Measurements from ENCODE around the gene DNAH17.

DNAH17 gene, protein sequence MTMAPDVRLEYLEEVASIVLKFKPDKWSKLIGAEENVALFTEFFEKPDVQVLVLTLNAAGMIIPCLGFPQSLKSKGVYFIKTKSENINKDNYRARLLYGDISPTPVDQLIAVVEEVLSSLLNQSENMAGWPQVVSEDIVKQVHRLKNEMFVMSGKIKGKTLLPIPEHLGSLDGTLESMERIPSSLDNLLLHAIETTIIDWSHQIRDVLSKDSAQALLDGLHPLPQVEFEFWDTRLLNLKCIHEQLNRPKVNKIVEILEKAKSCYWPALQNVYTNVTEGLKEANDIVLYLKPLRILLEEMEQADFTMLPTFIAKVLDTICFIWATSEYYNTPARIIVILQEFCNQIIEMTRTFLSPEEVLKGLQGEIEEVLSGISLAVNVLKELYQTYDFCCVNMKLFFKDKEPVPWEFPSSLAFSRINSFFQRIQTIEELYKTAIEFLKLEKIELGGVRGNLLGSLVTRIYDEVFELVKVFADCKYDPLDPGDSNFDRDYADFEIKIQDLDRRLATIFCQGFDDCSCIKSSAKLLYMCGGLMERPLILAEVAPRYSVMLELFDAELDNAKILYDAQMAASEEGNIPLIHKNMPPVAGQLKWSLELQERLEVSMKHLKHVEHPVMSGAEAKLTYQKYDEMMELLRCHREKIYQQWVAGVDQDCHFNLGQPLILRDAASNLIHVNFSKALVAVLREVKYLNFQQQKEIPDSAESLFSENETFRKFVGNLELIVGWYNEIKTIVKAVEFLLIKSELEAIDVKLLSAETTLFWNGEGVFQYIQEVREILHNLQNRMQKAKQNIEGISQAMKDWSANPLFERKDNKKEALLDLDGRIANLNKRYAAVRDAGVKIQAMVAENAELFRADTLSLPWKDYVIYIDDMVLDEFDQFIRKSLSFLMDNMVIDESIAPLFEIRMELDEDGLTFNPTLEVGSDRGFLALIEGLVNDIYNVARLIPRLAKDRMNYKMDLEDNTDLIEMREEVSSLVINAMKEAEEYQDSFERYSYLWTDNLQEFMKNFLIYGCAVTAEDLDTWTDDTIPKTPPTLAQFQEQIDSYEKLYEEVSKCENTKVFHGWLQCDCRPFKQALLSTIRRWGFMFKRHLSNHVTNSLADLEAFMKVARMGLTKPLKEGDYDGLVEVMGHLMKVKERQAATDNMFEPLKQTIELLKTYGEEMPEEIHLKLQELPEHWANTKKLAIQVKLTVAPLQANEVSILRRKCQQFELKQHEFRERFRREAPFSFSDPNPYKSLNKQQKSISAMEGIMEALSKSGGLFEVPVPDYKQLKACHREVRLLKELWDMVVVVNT (N-terminal part only)

DNA sequence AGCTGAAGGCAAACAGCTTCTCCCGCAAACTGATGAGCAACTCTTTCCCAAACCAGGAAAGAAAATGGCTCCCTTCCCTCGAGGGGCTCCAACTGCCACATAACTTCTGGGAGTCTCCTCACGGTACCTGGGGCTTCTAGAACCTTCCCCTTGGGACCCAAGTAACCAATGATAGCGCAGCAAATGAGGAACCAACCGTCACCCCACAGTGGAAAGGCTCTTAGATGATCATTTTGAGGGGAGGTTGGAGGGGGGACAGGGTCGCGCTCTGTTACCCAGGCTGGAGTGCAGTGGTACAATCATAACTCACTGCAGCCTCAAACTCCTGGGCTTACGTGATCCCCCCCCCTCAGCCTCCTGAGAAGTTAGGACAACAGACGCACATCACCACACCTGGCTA, at the start of gene DNAH17:
Gene DNAH17 (minus strand): TSS at position 101 of the 400 bp plus-strand sequence. CDS start 2,339 bp downstream, outside the sequence.
- in situ Hi-C loops (cut with MboI; ENCODE audit: low pct_unique_long_range_greater_than_20kb, low sequenced_read_pairs), result no loop called here

DNA sequence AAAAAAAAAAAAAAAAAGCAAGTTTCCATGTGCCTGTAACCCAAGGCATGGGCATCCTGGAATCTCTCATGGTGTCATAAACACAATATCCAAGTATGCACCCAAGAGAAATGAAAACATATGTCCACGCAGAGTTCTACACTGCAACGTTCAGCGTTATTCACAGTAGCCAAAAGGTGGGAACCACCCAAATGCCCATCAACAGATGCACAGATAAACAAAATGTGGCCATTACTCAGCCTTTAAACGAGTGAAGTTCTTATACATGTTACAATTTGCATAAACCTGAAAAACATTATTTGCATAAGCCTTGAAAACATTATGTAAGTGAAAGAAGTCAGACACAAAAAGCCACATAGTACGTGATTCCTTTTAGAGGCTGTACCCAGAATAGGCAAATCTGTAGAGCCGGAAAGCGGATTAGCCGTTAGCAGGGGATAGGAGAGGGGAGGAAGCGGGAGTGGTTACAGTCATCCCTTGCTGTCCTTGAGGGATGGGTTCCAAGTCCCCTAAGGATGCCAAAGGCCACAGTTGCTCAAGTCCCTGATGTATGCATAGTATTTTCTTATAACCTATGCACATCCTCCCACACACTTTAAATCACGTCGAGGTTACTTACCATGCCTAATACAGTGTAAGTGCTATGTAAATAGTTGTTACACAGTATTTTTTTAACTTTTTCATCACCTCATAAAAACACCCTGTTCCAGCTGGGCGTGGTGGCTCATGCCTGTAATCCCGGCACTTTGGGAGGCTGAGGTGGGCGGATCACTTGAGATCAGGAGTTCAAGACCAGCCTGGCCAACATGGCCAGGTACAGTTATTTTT, 47.3 kb upstream of the DNAH17 start:
- no peak for DNase-seq
- in situ Hi-C loops (cut with MboI; ENCODE audit: low pct_unique_long_range_greater_than_20kb, low sequenced_read_pairs), result no loop called here

More for the DNA sequence above, at the start of gene DNAH17:
- no peak for DNase-seq

DNA sequence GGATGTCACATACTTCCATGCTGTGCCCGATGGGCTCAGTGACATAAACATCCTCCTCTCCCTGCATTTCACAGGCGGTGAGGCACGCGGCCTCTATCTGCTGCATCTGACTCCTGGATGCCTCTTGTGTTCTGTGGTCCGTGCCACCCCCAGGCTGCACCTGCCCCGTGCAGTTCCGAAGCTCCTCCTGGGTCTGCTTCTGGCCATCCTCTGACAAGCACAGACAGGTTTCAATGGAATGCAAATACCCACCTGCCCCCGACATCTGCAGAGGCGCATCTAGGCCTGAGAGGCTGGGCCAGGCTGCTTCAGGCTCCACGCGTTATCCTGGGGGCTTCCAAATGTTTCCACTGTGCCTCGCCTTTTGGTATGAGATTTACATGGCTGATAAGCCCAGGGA, 46.3 kb upstream of the DNAH17 start:
- in situ Hi-C loops (cut with MboI; ENCODE audit: low pct_unique_long_range_greater_than_20kb, low sequenced_read_pairs), result no loop called here
- no peak for DNase-seq

DNA sequence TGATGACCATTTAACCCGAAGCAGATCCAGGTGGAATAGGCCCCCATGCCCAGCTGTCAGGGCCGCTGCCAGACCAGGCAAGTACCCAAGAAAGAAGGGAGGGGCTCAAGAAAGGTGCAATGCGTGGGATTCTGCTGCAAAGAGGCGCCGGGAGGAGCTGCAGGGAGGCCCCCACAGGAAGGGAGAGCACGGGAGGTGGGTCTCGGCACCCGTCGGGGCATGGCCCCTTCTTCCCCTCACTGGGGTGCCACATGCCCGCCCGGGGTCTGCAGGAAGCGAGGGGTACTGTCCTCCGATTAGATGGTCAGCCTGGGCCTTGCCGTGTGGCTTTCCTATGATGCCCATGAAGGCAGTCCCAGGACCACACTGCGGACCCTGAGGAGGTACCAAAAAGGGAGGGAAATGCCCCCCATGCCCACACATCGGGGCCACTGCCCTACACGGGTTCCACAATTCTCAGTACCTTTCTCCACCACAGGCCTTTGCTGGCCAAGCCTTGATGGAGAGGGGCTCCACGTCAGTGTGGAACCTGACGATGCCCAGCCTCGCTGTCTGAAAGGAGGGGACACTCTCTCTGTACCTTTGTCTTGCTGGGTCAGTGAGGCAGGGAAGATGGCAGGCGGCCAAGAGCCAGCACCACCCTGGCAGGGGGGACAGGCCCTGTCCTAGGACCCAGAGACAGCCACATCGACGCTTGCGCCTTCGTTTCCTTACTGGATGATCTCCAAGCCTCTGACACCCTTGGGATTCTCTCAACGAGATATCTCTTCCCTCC, 45.5 kb upstream of the DNAH17 start:
- in situ Hi-C loops (cut with MboI; ENCODE audit: low pct_unique_long_range_greater_than_20kb, low sequenced_read_pairs), result no loop called here
- DNase-seq, result no peak

DNA sequence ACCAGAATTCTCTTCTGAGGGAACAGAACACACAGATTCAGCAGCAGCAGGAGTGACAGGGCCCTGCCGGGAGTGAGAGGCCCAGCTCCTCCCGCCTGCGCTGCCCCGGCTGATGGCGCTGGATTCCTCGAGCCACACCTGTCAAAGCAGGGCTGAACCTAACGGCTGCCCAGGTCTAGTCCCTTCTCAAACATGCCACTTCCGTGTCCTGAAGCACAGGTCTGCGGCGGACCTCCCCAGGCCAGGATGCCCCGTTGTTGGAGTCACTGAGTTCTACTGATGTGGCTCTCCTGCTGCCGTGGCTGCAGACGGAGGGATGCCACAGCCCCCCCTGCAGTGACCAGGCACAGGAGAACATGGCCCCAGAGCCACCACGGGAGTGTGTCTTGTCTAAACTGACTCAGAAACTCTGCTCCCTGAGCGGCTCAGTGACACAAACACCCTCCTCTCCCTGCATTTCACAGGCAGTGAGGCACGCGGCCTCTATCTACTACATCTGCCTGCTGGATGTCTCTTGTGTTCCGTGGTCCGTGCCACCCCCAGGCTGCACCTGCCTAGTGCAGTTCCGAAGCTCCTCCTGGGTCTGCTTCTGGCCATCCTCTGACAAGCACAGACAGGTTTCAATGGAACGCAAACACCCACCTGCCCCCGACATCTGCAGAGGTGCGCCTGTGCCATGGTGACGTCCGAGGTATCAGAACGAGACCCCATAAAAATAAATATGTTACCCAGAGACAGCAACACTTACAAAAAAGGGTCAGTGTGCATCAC, 44.7 kb upstream of the DNAH17 start:
- DNase-seq, result no peak
- in situ Hi-C loops (cut with MboI; ENCODE audit: low pct_unique_long_range_greater_than_20kb, low sequenced_read_pairs), result no loop called here

DNA sequence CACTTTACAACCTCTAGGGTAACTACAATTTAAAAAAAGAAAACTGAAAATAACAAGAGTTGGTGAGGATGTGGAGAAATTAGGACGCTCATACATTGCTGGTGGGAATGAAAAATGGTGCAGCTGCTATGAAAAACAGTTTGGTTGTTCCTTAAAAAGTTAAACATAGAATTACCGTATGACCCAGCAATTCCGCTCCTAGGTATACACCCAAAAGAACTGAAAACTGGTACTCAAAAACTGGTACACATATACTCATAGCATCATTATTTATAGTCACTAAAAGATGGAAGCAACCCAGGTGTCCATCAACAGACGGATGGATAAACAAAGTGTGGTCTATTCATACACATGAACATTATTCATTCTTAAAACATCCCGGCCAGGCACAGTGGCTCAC, 42.9 kb upstream of the DNAH17 start:
- DNase-seq, result no peak
- in situ Hi-C loops (cut with MboI; ENCODE audit: low pct_unique_long_range_greater_than_20kb, low sequenced_read_pairs), result no loop called here

DNA sequence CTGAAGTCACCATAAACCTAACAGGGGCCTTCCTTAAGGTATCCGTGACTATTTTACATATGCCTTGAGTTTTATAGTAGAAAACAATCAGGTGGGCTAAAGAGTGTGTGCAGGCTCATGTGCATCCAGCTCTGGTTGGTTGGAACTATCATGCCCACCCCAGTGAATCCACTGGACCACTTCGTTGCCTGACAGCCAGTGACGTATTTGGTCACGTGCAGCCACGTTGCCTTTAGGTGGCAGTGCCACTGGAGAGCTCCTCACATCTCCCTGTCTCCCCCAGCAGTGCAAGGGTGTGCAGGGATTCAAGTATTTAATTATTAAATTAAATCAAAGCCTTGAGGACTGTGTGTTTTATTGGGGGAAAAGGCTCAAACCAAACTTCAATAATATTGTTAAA, 42.1 kb upstream of the DNAH17 start:
- DNase-seq, result no peak
- in situ Hi-C loops (cut with MboI; ENCODE audit: low pct_unique_long_range_greater_than_20kb, low sequenced_read_pairs), result no loop called here

DNA sequence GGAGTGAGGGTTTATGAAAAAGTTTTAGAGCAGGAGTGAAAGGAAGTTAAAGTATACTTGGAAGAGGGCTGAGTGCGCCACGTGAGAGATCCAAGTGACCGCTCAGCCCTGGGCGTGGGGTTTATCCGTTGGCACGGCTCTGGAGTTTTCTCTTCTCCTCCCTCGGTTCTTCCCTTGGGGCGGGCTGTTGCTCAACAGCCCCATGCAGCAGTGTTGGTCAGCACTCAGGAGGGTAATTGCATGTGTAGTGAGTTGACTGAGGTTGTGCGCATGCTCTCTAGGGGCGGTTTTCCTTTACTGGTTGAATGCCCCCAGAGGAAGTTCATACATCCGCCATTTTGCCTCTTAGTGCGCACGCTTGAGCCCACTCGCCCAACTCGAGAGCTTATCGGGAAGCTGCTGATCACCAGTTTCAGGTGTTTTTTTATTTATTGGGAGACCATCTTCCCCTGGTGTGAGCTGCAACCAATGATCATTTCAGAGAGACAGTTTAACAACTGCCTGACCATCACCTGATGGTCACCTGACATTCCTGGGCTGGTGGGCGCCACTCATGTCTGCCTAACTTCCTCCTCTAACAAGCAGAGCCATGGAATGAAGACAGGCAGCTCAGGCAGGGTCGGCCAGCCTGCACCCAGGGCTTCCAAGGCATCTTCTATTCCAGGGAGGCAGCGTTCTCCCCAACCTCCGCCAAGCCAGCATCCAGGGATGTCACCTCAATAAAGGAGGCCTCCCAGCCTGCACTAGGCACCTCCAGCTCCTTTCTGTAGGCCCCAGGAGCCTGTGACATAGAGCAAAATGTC, 41.3 kb upstream of the DNAH17 start:
- no peak for DNase-seq
- in situ Hi-C loops (cut with MboI; ENCODE audit: low pct_unique_long_range_greater_than_20kb, low sequenced_read_pairs), result no loop called here

DNA sequence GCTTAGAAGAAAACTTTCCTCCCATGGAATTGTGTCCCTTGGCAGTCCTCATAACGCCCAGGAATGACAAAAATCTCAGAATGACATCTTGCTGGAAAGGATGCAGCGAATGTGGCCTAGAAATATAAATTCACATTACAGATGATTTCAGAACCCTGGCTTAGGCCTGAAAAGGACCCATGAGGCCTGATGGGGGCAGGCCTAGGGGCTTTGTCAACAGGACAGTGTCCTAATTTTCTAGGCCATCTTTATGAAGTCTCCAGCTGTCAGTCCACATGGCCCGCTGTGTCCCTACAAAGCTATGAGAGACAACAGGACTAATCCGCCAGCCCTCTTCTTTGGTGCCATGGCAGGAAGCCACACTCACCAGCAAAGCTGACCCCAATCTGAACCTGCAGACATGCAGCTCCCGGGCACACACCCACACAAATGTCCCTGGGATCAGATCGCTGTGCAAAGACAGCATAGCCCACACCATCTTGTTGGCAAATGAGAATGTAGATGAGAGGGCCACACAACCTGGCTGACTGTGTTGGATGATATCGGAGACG, 40.4 kb upstream of the DNAH17 start:
- no peak for DNase-seq

DNA sequence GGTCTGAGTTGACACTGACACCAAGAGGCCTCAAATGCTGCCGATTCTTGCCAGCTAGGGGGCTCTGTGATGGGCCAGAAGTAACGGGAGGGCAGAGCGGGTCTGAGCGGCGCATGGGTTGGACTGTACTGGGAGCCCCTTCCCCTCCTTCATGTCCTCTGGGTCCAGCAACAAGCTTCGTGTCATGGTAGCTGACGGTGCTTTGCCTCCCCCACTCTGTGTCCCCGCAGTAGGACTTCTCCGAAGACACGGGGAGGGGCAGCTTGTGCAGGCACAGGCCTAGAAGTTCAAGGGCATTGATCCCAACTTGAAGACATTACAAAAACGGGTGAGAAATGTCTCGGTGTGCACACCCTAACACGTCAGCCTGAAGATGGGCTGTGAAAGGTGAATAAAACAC, 39.8 kb upstream of the DNAH17 start:
- DNase-seq, result no peak

More for the DNA sequence above, 40.4 kb upstream of the DNAH17 start:
- in situ Hi-C loops (cut with MboI; ENCODE audit: low pct_unique_long_range_greater_than_20kb, low sequenced_read_pairs), result no loop called here

DNA sequence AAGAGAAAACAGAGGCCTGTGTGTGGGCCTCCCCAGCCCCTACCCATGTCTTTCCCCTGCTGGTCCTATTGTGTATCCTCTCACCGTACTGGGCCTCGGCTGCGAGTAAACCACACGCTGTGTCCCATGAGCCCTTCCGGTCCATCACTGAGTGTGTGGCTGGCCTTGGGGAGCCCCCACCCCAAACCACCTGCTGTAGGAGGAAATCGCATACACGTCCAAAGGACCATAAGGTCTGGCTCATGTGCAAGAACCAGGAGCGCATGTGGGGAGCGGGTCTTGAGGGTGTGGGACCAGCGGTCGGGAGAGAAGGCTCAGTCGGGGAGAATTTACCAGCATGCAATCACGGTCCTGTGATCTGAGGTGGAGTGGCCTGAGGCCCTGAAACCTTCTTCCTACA, 38.4 kb upstream of the DNAH17 start:
- DNase-seq, result no peak
- in situ Hi-C loops (cut with MboI; ENCODE audit: low pct_unique_long_range_greater_than_20kb, low sequenced_read_pairs), result no loop called here

More for the DNA sequence above, 39.8 kb upstream of the DNAH17 start:
- in situ Hi-C loops (cut with MboI; ENCODE audit: low pct_unique_long_range_greater_than_20kb, low sequenced_read_pairs), result no loop called here

DNA sequence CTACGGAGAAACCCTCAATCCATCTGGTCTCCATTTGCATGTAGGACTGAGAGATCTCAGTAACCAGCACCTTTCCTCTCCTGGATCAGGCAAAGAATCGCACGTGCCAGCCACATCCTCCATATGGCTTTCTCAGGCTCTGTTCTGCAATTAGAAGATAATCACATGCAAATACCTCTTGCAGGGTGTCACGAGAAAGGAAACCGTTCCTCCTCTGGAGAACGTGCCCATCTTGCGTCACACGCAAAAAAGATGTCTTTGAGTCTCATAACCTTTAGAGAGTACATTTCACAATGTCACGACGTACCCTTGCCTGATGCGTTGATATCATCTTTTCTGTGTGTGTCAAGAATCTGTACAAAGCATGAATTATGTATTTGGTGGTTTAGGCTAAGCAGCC, 36.2 kb upstream of the DNAH17 start:
- no peak for DNase-seq

DNA sequence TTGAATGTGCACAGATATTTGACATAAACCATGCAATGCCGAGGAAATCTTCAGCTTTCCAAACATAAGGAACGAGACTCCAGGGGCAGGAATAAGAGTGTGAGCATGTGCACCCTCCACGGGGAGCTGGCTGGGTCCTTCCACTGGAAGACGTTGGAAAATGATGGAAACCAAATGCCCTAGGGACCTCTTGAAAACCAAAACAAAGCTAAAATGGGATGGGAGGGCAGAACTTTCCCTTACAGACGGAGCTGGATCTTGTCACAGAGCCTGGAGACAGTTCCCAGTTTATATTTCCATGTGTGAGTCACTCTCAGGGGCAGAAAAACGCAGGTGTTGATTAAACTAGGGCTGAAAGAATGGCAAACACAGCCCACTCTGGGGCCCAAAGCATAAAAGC, 34.4 kb upstream of the DNAH17 start:
- in situ Hi-C loops (cut with MboI; ENCODE audit: low pct_unique_long_range_greater_than_20kb, low sequenced_read_pairs), result no loop called here
- DNase-seq, result no peak

More for the DNA sequence above, 36.2 kb upstream of the DNAH17 start:
- in situ Hi-C loops (cut with MboI; ENCODE audit: low pct_unique_long_range_greater_than_20kb, low sequenced_read_pairs), result no loop called here

DNA sequence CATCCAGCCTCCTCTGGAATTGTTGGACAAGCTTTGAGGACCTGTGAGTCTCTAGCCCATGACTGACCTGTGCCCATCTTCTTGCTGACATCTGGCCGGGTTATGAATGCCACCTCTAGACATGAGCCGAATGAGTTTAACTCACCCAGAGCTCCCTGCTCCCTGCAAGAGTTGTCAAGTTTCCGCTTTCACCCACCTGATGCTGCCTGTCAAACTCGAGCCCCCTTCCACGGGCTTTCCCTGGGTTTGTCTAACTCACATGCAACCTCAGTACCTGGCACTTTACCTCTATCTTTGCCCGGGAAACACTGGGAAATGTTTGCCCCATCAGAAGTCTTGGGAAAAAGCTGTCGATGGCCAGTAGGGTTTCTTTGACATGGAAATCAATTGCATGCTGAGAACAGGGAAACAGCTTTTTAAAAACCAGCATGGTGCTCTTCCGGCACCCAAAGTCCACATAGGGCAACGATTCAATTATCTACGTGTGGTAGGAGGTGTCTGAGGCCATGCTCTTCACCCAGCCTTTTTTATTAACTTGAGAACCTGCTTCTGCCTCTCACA, 33.8 kb upstream of the DNAH17 start:
- no peak for DNase-seq
- in situ Hi-C loops (cut with MboI; ENCODE audit: low pct_unique_long_range_greater_than_20kb, low sequenced_read_pairs), result no loop called here

DNA sequence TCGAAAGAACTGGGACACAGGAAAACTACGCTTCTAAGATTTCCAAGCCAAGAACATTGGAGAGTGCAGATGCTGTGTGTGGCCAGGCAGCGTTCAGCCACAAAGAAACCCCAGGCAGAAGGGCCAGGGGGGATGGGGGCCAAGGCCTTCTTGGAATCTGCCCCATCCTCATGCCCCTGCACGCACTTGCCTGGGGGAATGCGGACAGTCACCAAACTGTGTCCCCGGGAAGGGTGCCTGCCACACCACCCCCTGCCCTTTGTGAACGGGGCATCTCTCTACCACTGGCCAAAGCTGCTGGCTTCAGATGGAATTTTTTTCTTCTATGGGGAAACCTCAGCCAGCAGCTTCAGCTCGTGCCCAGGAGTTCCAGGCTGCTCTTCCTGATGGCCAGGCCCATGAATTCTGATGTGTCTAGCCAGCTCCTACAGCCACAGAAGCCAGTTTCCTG, 32.0 kb upstream of the DNAH17 start:
- no peak for DNase-seq
- in situ Hi-C loops (cut with MboI; ENCODE audit: low pct_unique_long_range_greater_than_20kb, low sequenced_read_pairs), result no loop called here

DNA sequence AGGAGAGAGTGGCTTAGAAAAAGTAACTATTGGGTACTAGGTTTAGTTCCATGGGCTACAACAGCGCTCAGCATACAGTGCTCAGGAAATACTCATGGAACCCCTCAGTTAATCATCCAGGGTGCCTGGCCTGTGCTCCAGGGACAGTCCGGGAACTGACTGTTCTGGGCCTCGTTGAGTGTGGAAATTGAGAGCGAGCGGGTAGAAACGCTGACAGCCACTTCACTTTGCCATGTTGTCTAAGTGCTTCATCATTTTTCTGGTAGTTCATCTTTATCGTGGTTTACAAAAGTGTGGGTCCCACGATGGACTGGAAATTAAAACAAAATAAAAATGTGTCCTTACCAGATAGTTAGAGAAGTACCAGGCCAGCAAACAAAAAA, 31.6 kb upstream of the DNAH17 start:
- in situ Hi-C loops (cut with MboI; ENCODE audit: low pct_unique_long_range_greater_than_20kb, low sequenced_read_pairs), result no loop called here
- no peak for DNase-seq
